PFSK-1 (cell line): ENCODE results near the gene REPS2. TPM values are rescaled to one million over a fixed set of nuclear protein-coding genes. Genes with fewer than 3 reads are reported as not detected.

Experiments used
- FOXP2 ChIP-seq: optimal IDR thresholded peaks from 2 replicates; pipeline ENCODE3; 2011; ENCODE audit warnings: borderline replicate concordance, control low read depth, inconsistent platforms; ENCODE audit not compliant: insufficient read depth; ENCODE audit errors: extremely low read length, extremely low read depth
- POLR2AphosphoS5 ChIP-seq: IDR thresholded peaks from 2 replicates; pipeline ENCODE4 v1.6.1; 2012; ENCODE audit warnings: low read depth, mild to moderate bottlenecking, control low read depth, low read length, moderate library complexity
- REST ChIP-seq, 2 experiments: IDR thresholded peaks; 2 replicates each; pipeline versions ENCODE4 v1.6.1 to v1.8.0; 2011 to 2012; ENCODE audit warnings: low read depth in 2 of 2, low read length in 2 of 2, control low read depth in 1 of 2, inconsistent platforms in 1 of 2, mild to moderate bottlenecking in 1 of 2, moderate library complexity in 1 of 2; ENCODE audit not compliant: insufficient read depth in 1 of 2
- SIN3A ChIP-seq: IDR thresholded peaks from 2 replicates; pipeline ENCODE4 v1.6.1; 2012; ENCODE audit warnings: mild to moderate bottlenecking, low read length, moderate library complexity, borderline replicate concordance; ENCODE audit not compliant: insufficient read depth
- TAF1 ChIP-seq: IDR thresholded peaks from 2 replicates; pipeline ENCODE4 v1.6.1; 2012; ENCODE audit warnings: low read length, control low read depth, borderline replicate concordance; ENCODE audit not compliant: insufficient read depth
- polyA plus RNA-seq: library from polyadenylated mRNA; unstranded; fragments of >200 nt; gene quantifications from one replicate; pipeline ENCODE4 v1.2.1, GENCODE V29; 2012; ENCODE audit warnings: low read depth, missing spikeins; ENCODE audit not compliant: insufficient read length

REPS2 gene
- 0.64 TPM for polyA plus RNA-seq

GRCh38 chrX:16946361-16946964 is at the start of gene REPS2:
REPS2 (plus strand) TSS chrX:16946658; CDS start chrX:16946862, 204 bp downstream.
- TF ChIP-seq SIN3A (no peak), REST (IDR thresholded peaks at IDR 0.05; ENCODE audit: insufficient read depth in 1 of 2, low read depth in 2 of 2, low read length in 2 of 2) (no peak)

- TF ChIP-seq FOXP2 = no peak
- no peak for TF ChIP-seq POLR2AphosphoS5
- TF ChIP-seq SIN3A = no peak
- no peak for TF ChIP-seq TAF1
- no peak for TF ChIP-seq REST (IDR thresholded peaks at IDR 0.05; ENCODE audit: insufficient read depth in 1 of 2, low read depth in 2 of 2, low read length in 2 of 2)
Measured at GRCh38 chrX:16897445-16897844, 49.0 kb upstream of the REPS2 start.

GRCh38 chrX:16903274-16904022 is 43.0 kb upstream of the REPS2 start:
- TF ChIP-seq SIN3A = no peak
- no peak for TF ChIP-seq POLR2AphosphoS5
- TF ChIP-seq REST (IDR thresholded peaks at IDR 0.05; ENCODE audit: insufficient read depth in 1 of 2, low read depth in 2 of 2, low read length in 2 of 2) = no peak
- no peak for TF ChIP-seq FOXP2
- TF ChIP-seq TAF1 = no peak

GRCh38 chrX:16910376-16910775 is 36.1 kb upstream of the REPS2 start:
- no peak for TF ChIP-seq POLR2AphosphoS5
- TF ChIP-seq TAF1 = no peak
- no peak for TF ChIP-seq SIN3A
- TF ChIP-seq REST (IDR thresholded peaks at IDR 0.05; ENCODE audit: insufficient read depth in 1 of 2, low read depth in 2 of 2, low read length in 2 of 2) = no peak
- TF ChIP-seq FOXP2 = no peak
